Prostate gland (tissue), 2 donors: ENCODE data around the gene KCNJ12.
"Not testable (repeated sequence)": the region's sequence is repeated elsewhere in the genome, so short reads cannot be mapped to it uniquely, and the experiment has no call there.

Source experiments
- POLR2A ChIP-seq: fragments of 450-650 bp; IDR thresholded peaks from one replicate; pipeline ENCODE4 v1.6.1; 2016; ENCODE audit warnings: antibody characterized with exemption, mild to moderate bottlenecking
- POLR2AphosphoS5 ChIP-seq: sonication (generic); formaldehyde crosslinking; IDR thresholded peaks from one replicate; pipeline ENCODE4 v1.6.1; 2017; ENCODE audit warnings: antibody characterized with exemption
- TF ChIP-seq, protein P1 (sequence below), 4 experiments: fragments of 200-600 bp in 2 of 4; fragments of 450-650 bp in 2 of 4; sonication (generic) in 2 of 4; IDR thresholded peaks; 1 replicate in 3 of 4; 2 replicates in 1 of 4; pipeline ENCODE4 v1.5.1; 2016 to 2019; ENCODE audit warnings: antibody characterized with exemption in 4 of 4, mild to moderate bottlenecking in 2 of 4, moderate library complexity in 2 of 4

DNA sequence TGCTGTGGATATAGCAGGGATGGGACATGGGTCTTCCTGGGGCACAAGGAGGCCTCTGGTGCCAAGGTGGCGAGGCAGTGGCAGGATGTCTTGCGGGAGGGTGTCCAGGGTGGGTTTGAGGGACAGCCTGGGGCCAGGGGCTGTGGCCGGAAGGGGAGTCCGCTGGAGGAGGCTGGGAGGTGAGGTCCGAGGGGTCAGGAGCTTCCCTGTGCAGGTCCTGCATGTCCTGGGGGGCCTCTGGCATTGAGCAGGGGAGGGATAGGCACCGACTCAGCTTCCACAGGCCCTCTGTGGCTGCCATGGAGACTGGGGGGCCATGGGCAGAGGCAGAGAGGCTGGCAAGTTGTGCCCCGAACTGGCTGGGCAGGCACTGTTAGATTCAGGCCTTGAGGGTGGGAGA is 38.5 kb downstream of the KCNJ12 start:
- TF ChIP-seq, protein P1, sequence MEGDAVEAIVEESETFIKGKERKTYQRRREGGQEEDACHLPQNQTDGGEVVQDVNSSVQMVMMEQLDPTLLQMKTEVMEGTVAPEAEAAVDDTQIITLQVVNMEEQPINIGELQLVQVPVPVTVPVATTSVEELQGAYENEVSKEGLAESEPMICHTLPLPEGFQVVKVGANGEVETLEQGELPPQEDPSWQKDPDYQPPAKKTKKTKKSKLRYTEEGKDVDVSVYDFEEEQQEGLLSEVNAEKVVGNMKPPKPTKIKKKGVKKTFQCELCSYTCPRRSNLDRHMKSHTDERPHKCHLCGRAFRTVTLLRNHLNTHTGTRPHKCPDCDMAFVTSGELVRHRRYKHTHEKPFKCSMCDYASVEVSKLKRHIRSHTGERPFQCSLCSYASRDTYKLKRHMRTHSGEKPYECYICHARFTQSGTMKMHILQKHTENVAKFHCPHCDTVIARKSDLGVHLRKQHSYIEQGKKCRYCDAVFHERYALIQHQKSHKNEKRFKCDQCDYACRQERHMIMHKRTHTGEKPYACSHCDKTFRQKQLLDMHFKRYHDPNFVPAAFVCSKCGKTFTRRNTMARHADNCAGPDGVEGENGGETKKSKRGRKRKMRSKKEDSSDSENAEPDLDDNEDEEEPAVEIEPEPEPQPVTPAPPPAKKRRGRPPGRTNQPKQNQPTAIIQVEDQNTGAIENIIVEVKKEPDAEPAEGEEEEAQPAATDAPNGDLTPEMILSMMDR (IDR thresholded peaks at IDR 0.05) = not testable (repeated sequence)
- not testable (repeated sequence) for TF ChIP-seq POLR2A, POLR2AphosphoS5
